AG04450 (cell line): ENCODE data around the gene HSPBP1. TPM values are rescaled to one million over a fixed set of nuclear protein-coding genes. Genes with fewer than 3 reads are reported as not detected.

Experiments used
- CTCF ChIA-PET: fragments of 300-600, 350-600 bp; formaldehyde crosslinking; extraction: SDS; loops from one replicate; lab custom pipeline; 2022; ENCODE audit warnings: antibody characterized with exemption, inconsistent platforms; lab: Charles Lee
- POLR2A ChIA-PET: fragments of 350-600 bp; formaldehyde crosslinking; extraction: SDS; loops from one replicate; lab custom pipeline; 2021; ENCODE audit warnings: antibody characterized with exemption, inconsistent platforms; lab: Yijun Ruan, JAX
- DNase-seq: peaks from one replicate; pipeline ENCODE4 v3.0.0-alpha.2; 2011; ENCODE audit warnings: low read depth, low spot score
- H3K27ac ChIP-seq: one replicate; pipeline ENCODE4 v1.5.1; 2012; ENCODE audit warnings: low read depth, low read length, control low read depth
- H3K27me3 ChIP-seq: one replicate; pipeline ENCODE4 v1.6.0; 2012; ENCODE audit warnings: low read length; ENCODE audit not compliant: control insufficient read depth, insufficient read depth
- H3K4me3 ChIP-seq: 2 replicates; pipeline ENCODE4 v1.5.1; 2011; ENCODE audit warnings: mild to moderate bottlenecking, low read depth, low read length, control low read depth
- H3K9me3 ChIP-seq: 2 replicates; pipeline ENCODE4 v1.5.1; 2012; ENCODE audit warnings: low read length; ENCODE audit not compliant: control insufficient read depth, insufficient read depth
- polyA plus RNA-seq: library from polyadenylated mRNA; depleted of rRNA; stranded (reverse); fragments of >200 nt; gene quantifications from 2 replicates; pipeline ENCODE4 v1.2.3, GENCODE V29; 2011
- TF ChIP-seq, protein P1 (sequence below): IDR thresholded peaks from 2 replicates; pipeline ENCODE4 v1.5.1; 2011; ENCODE audit warnings: low read depth, low read length, control low read depth, inconsistent platforms

HSPBP1 gene
- polyA plus RNA-seq, 1 experiment: 18.5 TPM

DNA sequence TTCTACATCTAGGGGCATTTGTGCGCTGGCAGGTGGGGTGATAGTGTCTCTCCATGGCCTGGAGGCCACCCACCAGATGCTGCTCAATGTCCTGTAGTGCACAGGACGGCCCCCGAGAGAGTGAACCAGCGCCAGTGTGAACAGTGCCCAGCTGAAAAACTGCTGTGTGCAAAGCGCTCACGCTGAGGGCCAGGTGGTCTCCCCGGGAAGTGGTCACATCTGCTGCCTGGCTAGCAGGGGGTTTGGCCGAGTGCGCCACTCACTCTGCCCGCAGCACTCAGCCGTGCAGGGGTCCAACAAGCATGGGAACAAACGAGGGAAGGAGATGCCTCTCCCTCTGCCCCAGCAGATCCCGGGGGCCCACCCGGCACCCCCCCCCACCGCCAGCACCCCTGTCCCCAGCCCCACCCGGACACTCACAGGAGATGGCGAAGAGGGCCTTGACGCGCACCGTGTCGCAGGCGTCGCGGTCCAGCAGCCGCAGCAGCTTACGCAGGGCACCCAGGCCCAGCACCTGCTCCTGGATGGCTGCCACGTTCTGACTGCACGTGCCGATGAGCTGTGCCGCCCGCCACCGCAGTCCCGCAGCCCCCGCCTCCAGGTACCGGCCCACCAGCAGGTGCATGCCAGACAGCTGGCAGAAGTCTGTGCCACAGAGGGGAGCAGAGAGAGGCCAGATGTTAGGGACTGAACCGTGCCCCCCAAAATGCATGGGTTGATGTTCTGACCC, 5.8 kb downstream of the HSPBP1 start:
- POLR2A ChIA-PET: no interaction called here
- H3K4me3 ChIP-seq: no peak overlapping the region

DNA sequence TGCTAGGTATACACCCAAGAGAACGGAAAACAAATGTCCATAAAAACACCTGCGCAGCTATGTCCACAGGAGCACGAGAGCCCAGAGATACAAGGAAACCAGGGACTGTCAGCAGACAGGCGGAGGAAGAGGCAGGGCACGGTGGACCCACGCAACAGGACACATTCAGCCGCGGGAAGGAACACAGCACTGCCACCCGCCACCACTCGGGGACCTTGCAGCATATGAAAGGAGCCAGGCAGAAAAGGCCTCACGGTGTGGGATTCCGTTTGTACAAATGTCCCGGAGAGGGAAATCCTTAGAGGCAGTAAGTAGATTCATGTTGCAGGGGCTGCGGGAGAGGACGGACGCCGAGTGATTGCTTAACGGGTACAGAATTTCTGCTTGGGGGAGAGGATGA, 7.8 kb downstream of the HSPBP1 start:
- ChIA-PET CTCF (interaction anchor here (0.5 to 1.3 kb wide), 2 partner anchors 20 to 359 kb away, joined by 3 to 5 read pairs; no protein-coding TSS in a partner anchor), POLR2A (no interaction called here)
- TF ChIP-seq, protein P1, sequence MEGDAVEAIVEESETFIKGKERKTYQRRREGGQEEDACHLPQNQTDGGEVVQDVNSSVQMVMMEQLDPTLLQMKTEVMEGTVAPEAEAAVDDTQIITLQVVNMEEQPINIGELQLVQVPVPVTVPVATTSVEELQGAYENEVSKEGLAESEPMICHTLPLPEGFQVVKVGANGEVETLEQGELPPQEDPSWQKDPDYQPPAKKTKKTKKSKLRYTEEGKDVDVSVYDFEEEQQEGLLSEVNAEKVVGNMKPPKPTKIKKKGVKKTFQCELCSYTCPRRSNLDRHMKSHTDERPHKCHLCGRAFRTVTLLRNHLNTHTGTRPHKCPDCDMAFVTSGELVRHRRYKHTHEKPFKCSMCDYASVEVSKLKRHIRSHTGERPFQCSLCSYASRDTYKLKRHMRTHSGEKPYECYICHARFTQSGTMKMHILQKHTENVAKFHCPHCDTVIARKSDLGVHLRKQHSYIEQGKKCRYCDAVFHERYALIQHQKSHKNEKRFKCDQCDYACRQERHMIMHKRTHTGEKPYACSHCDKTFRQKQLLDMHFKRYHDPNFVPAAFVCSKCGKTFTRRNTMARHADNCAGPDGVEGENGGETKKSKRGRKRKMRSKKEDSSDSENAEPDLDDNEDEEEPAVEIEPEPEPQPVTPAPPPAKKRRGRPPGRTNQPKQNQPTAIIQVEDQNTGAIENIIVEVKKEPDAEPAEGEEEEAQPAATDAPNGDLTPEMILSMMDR: no peak
- Histone ChIP-seq H3K4me3 (no peak overlapping the region), H3K9me3 (0 out of 2 replicates have a peak, but pooled peaks cover 3% of the 10 kb centered on the region), H3K27me3 (no peaks in the 10 kb centered on the region), H3K27ac (no peak overlapping the region)
- no peak for DNase-seq

More for the DNA sequence above, 5.8 kb downstream of the HSPBP1 start:
- CTCF ChIA-PET: no interaction called here
- Histone ChIP-seq H3K27me3 (no peaks in the 10 kb centered on the region), H3K27ac (no peak overlapping the region), H3K9me3 (no peaks in the 10 kb centered on the region)
- no peak for DNase-seq
- TF ChIP-seq, protein P1: no peak

DNA sequence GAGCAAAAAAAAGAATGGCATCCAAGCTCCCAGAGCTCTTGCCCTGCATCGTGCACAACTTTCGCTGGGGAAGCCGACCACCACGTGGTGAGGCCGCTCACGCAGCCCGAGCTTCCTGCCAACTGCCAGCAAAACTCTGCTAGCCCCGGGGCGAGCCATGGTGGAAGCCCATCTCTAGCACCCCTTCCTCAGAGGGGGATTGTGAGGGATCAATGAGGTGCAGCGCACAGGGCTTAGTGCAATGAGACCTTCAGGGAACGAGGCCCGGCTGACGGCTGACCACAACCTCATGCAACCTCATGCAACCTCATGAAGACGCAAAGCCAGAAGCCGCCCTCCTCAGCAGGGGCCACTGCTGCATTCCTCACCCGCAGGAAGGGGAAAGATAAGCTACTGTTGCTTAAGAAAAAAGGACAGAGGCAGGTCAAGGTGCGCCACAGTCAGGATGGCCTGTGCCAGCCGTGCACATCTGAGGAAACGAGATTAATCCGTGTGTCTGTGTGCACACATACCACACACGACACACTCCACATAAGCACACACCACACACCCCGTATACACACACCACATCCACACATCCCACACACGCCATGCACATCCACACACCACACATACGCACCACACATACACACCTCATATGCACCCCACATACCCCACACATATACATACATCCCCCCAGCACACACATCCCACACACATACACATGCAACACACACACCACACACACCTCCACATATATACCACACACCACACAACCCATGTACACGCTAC, 9.6 kb downstream of the HSPBP1 start:
- POLR2A ChIA-PET: interaction anchor here (0.5 kb wide), 1 partner anchor 97 kb away, joined by 3 read pairs; no protein-coding TSS in a partner anchor
- CTCF ChIA-PET: interaction anchor here (1.3 kb wide), 1 partner anchor 22 kb away, joined by 3 read pairs; no protein-coding TSS in a partner anchor
- no peak overlapping the region for H3K4me3 ChIP-seq
- H3K27me3 ChIP-seq: no peaks in the 10 kb centered on the region
- DNase-seq: no peak
- no peak overlapping the region for H3K27ac ChIP-seq
- TF ChIP-seq, protein P1: no peak
- H3K9me3 ChIP-seq: peaks cover 5% of the 10 kb centered on the region; the same call in 1 of the 2 replicates

GRCh38 chr19:55269299-55269698, 10.6 kb downstream of the HSPBP1 start:
- Histone ChIP-seq H3K27me3 (no peaks in the 10 kb centered on the region), H3K9me3 (peaks cover 5% of the 10 kb centered on the region; the same call in 1 of the 2 replicates), H3K4me3 (no peak overlapping the region), H3K27ac (no peak overlapping the region)
- TF ChIP-seq, protein P1: no peak
- no peak for DNase-seq
- POLR2A ChIA-PET: no interaction called here
- CTCF ChIA-PET: no interaction called here

DNA sequence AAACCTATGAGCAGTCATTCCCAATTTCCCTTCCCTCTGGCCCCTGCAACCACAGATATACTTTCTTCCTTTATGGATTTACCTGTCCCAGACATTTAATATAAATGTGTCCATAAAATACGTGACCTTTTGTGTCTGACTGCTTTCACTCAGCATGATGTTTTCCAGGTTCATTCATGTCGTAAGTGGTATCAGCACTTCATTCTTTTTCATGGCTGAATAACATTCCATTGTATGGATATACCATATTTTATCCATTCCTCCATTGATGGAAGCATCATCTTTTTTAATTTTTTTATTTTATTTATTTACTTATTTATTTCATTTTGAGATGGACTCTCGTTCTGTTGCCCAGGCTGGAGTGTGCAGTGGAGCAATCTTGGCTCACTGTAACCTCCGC, 13.1 kb downstream of the HSPBP1 start:
- no peak overlapping the region for H3K27ac ChIP-seq
- ChIA-PET CTCF (interaction anchor here (0.6 kb wide), 1 partner anchor 405 kb away, joined by 4 read pairs; no protein-coding TSS in a partner anchor), POLR2A (no interaction called here)
- no peak overlapping the region for H3K4me3 ChIP-seq
- no peak for DNase-seq
- no peaks in the 10 kb centered on the region for H3K27me3 ChIP-seq
- TF ChIP-seq, protein P1: no peak
- peaks cover 5% of the 10 kb centered on the region; the same call in 1 of the 2 replicates for H3K9me3 ChIP-seq
